ENCODE data around the gene KRTAP5-3.
"Not testable (repeated sequence)": the region's sequence is repeated elsewhere in the genome, so short reads cannot be mapped to it uniquely, and the experiment has no call there.

GRCh38 chr11:1596576-1597121, 11.6 kb downstream of the KRTAP5-3 start:
- not testable (repeated sequence) for TF ChIP-seq KAT2B (IDR thresholded peaks at IDR 0.05; ENCODE audit: borderline replicate concordance, low read depth, low read length); NCOA2 (CRISPR knock-in tag; IDR thresholded peaks at IDR 0.05); KLF16 (CRISPR knock-in tag; IDR thresholded peaks at IDR 0.05); ZNF629 (CRISPR knock-in tag; conservative IDR thresholded peaks at IDR 0.05); RFXAP (CRISPR knock-in tag; IDR thresholded peaks at IDR 0.05; ENCODE audit: borderline replicate concordance); ZNF138 (CRISPR knock-in tag; IDR thresholded peaks at IDR 0.05; ENCODE audit: low read depth); TOE1 (CRISPR knock-in tag; IDR thresholded peaks at IDR 0.05); ZNF24 (IDR thresholded peaks at IDR 0.05); ZNF263 (CRISPR knock-in tag; IDR thresholded peaks at IDR 0.05); FOXO1 (CRISPR knock-in tag; IDR thresholded peaks at IDR 0.05); POLR2A (IDR thresholded peaks at IDR 0.05; ENCODE audit: insufficient read depth in 1 of 2, low read depth in 2 of 2, low read length in 2 of 2); MEIS2 (CRISPR knock-in tag; IDR thresholded peaks at IDR 0.05)
- TF ChIP-seq, protein P1, sequence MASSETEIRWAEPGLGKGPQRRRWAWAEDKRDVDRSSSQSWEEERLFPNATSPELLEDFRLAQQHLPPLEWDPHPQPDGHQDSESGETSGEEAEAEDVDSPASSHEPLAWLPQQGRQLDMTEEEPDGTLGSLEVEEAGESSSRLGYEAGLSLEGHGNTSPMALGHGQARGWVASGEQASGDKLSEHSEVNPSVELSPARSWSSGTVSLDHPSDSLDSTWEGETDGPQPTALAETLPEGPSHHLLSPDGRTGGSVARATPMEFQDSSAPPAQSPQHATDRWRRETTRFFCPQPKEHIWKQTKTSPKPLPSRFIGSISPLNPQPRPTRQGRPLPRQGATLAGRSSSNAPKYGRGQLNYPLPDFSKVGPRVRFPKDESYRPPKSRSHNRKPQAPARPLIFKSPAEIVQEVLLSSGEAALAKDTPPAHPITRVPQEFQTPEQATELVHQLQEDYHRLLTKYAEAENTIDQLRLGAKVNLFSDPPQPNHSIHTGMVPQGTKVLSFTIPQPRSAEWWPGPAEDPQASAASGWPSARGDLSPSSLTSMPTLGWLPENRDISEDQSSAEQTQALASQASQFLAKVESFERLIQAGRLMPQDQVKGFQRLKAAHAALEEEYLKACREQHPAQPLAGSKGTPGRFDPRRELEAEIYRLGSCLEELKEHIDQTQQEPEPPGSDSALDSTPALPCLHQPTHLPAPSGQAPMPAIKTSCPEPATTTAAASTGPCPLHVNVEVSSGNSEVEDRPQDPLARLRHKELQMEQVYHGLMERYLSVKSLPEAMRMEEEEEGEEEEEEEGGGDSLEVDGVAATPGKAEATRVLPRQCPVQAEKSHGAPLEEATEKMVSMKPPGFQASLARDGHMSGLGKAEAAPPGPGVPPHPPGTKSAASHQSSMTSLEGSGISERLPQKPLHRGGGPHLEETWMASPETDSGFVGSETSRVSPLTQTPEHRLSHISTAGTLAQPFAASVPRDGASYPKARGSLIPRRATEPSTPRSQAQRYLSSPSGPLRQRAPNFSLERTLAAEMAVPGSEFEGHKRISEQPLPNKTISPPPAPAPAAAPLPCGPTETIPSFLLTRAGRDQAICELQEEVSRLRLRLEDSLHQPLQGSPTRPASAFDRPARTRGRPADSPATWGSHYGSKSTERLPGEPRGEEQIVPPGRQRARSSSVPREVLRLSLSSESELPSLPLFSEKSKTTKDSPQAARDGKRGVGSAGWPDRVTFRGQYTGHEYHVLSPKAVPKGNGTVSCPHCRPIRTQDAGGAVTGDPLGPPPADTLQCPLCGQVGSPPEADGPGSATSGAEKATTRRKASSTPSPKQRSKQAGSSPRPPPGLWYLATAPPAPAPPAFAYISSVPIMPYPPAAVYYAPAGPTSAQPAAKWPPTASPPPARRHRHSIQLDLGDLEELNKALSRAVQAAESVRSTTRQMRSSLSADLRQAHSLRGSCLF (CRISPR knock-in tag; IDR thresholded peaks at IDR 0.05; ENCODE audit: borderline replicate concordance), result not testable (repeated sequence)
